Tibial artery (tissue), 4 donors: ENCODE results near the gene PARVG.

Experiments
- DNase-seq, 2 donors: peaks; one replicate each; pipeline ENCODE4 v3.0.0-alpha.2; 2019
- H3K27ac ChIP-seq, 2 donors: fragments of 200-600 bp; sonication (generic) in 1 of 2; 1 replicate in 1 of 2; 2 replicates in 1 of 2; pipeline ENCODE4 v1.5.1; 2018 to 2019; ENCODE audit warnings: mild to moderate bottlenecking in 1 of 2
- H3K27me3 ChIP-seq, 2 donors: fragments of 200-600 bp; sonication (generic) in 1 of 2; one replicate each; pipeline versions ENCODE4 v1.5.1 to v1.6.0; 2016 to 2019
- H3K36me3 ChIP-seq, 3 donors: fragments of 200-600 bp; sonication (generic) in 2 of 3; one replicate each; pipeline ENCODE4 v1.5.1; 2016 to 2019; ENCODE audit warnings: mild to moderate bottlenecking in 2 of 3
- H3K4me1 ChIP-seq, 4 donors: fragments of 200-600 bp; sonication (generic) in 2 of 4; 1 replicate in 3 of 4; 2 replicates in 1 of 4; pipeline ENCODE4 v1.5.1; 2016 to 2019
- H3K4me3 ChIP-seq, 2 donors: fragments of 200-600 bp; sonication (generic) in 1 of 2; 1 replicate in 1 of 2; 2 replicates in 1 of 2; pipeline ENCODE4 v1.5.1; 2018 to 2019; ENCODE audit warnings: mild to moderate bottlenecking in 2 of 2
- H3K9me3 ChIP-seq, 3 donors: fragments of 200-600 bp; sonication (generic) in 1 of 3; one replicate each; pipeline ENCODE4 v1.5.1; 2016 to 2019
- intact Hi-C: fragments of 100-400 bp; cut with DNase I; formaldehyde crosslinking; loops from one replicate; pipeline ENCODE4 v1.15.0; 2023; ENCODE audit warnings: low total_unique reads
- TF ChIP-seq, protein P1 (sequence below), 2 experiments: fragments of 200-600 bp in 1 of 2; fragments of 450-650 bp in 1 of 2; IDR thresholded peaks; one replicate each; pipeline ENCODE4 v1.5.1; 2017 to 2019; ENCODE audit warnings: antibody characterized with exemption in 2 of 2, mild to moderate bottlenecking in 1 of 2, moderate library complexity in 1 of 2

The PARVG gene

DNA sequence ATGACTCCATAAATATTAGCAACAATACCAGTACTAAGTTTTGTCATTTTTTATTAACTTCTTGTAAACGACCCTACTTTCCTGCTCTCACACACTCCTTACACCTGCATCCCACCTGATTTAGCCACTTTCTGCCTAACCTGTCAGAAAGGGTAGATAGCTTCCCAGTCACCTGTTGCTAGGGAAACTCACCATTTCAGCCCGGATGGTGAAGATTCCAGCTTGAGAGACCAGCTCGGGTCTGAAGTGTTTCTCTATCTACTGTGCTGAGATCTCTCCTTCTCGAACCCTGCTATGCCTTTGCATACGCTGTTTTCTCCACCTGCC is at the start of gene PARVG:
Gene PARVG (plus strand): TSS at position 220 of the 327 bp plus-strand sequence. CDS start 2,405 bp downstream, outside the sequence.
- no peaks in the 10 kb centered on the region for H3K4me1 ChIP-seq
- TF ChIP-seq, protein P1, sequence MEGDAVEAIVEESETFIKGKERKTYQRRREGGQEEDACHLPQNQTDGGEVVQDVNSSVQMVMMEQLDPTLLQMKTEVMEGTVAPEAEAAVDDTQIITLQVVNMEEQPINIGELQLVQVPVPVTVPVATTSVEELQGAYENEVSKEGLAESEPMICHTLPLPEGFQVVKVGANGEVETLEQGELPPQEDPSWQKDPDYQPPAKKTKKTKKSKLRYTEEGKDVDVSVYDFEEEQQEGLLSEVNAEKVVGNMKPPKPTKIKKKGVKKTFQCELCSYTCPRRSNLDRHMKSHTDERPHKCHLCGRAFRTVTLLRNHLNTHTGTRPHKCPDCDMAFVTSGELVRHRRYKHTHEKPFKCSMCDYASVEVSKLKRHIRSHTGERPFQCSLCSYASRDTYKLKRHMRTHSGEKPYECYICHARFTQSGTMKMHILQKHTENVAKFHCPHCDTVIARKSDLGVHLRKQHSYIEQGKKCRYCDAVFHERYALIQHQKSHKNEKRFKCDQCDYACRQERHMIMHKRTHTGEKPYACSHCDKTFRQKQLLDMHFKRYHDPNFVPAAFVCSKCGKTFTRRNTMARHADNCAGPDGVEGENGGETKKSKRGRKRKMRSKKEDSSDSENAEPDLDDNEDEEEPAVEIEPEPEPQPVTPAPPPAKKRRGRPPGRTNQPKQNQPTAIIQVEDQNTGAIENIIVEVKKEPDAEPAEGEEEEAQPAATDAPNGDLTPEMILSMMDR (IDR thresholded peaks at IDR 0.05): no peak
- intact Hi-C loops: no loop called here
- no peaks in the 10 kb centered on the region for H3K9me3 ChIP-seq
- H3K4me3 ChIP-seq: peak within 1 kb of the TSS; percentile 23 to 28
- H3K27ac ChIP-seq: no peak within 1 kb of the TSS
- H3K27me3 ChIP-seq: peaks cover 0 to 32% of the 10 kb centered on the region in 2 donors
- DNase-seq: no peak
- no peaks in the 10 kb centered on the region for H3K36me3 ChIP-seq

DNA sequence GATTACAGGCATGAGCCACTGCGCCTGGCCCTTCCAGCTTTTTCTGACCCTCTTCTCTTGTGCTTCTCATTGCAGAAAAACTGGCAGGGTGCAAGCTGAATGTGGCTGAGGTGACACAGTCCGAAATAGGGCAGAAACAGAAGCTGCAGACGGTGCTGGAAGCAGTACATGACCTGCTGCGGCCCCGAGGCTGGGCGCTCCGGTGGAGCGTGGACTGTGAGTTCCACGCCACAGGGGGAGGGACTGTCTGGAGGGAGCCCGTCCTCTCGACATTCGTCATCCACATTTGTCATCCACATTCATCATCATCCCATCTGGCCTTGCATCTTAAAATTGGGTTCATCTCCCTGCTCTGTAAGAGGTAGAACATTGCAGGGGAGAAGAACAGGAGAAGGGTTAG is 49.3 kb upstream of the PARVG start:
- Histone ChIP-seq H3K9me3 (peaks cover 3 to 13% (median 5%) of the 10 kb centered on the region in 3 donors), H3K36me3 (peaks cover 0 to 23% (median 2%) of the 10 kb centered on the region in 3 donors), H3K27ac (no peak overlapping the region), H3K27me3 (no peaks in the 10 kb centered on the region), H3K4me1 (no peaks in the 10 kb centered on the region), H3K4me3 (no peak overlapping the region)
- intact Hi-C loops: no loop called here
- DNase-seq: peak in 1 of 2 donors; percentile 56
- TF ChIP-seq, protein P1 (IDR thresholded peaks at IDR 0.05): no peak

- no peaks in the 10 kb centered on the region for H3K4me1 ChIP-seq
- TF ChIP-seq, protein P1 (IDR thresholded peaks at IDR 0.05): no peak
- DNase-seq: no peak
- intact Hi-C loops: no loop called here
- peaks cover 0 to 9% (median 9%) of the 10 kb centered on the region in 3 donors for H3K9me3 ChIP-seq
- H3K4me3 ChIP-seq: no peak overlapping the region
- H3K27ac ChIP-seq: no peak overlapping the region
- peaks cover 0 to 25% (median 9%) of the 10 kb centered on the region in 3 donors for H3K36me3 ChIP-seq
- H3K27me3 ChIP-seq: no peaks in the 10 kb centered on the region
Measured at GRCh38 chr22:44131989-44132685, 48.6 kb upstream of the PARVG start.

DNA sequence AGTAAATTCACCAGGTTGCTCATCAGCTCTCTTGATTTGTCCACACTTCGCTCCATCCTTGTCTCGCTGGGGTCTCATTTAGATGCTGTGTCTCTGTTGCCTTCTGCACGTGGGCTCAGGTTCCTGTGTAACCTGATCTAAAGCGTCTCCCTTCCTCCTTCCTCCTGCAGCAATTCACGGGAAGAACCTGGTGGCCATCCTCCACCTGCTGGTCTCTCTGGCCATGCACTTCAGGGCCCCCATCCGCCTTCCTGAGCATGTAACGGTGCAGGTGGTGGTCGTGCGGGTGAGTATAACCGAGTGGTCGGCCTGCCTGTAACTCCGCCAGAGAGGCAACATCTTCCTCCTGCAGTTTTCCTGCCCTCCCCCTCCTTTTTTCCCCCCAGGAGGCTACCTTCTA is 48.0 kb upstream of the PARVG start:
- intact Hi-C loops: no loop called here
- H3K36me3 ChIP-seq: peaks cover 6 to 31% (median 14%) of the 10 kb centered on the region in 3 donors

DNA sequence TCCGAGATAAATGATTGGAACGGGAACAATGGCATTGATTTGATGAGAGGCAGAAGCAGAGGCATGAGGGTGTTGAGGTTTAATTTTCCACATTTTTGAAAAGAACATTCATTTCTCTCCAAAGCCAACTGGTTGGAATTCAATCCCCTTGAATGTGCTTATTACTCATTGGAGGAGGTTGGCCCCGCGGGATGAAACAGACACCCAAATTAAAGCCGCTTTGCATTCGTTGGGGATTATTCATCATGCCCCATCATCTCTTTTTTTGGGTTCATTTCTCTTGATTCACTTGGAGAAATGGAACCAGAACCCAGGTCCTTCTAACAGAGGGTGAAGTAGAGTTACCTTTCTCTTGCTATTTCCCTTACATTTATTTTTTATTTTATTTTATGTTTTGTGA is 47.6 kb upstream of the PARVG start:
- DNase-seq: no peak
- Histone ChIP-seq H3K4me1 (no peaks in the 10 kb centered on the region), H3K27me3 (no peaks in the 10 kb centered on the region), H3K27ac (no peak overlapping the region), H3K4me3 (no peak overlapping the region), H3K36me3 (peaks cover 10 to 35% (median 16%) of the 10 kb centered on the region in 3 donors), H3K9me3 (peaks cover 0 to 17% (median 16%) of the 10 kb centered on the region in 3 donors)
- intact Hi-C loops: no loop called here
- TF ChIP-seq, protein P1 (IDR thresholded peaks at IDR 0.05): no peak

More for the DNA sequence above, 48.0 kb upstream of the PARVG start:
- no peaks in the 10 kb centered on the region for H3K4me1 ChIP-seq
- no peak for DNase-seq
- TF ChIP-seq, protein P1 (IDR thresholded peaks at IDR 0.05): no peak
- H3K27ac ChIP-seq: no peak overlapping the region
- H3K27me3 ChIP-seq: no peaks in the 10 kb centered on the region
- peaks cover 0 to 15% (median 11%) of the 10 kb centered on the region in 3 donors for H3K9me3 ChIP-seq
- no peak overlapping the region for H3K4me3 ChIP-seq
